Endothelial cell of umbilical vein (primary cell): ENCODE results near the gene TRIML1. TPM values are rescaled to one million over a fixed set of nuclear protein-coding genes. Genes with fewer than 3 reads are reported as not detected.
"Not testable (repeated sequence)": the region's sequence is repeated elsewhere in the genome, so short reads cannot be mapped to it uniquely, and the experiment has no call there.

ENCODE experiments used
- BruUV-seq: library from RNA; stranded (reverse); fragments of 400-500 nt; replicated peaks from 2 replicates; lab custom pipeline; 2021; lab: Mats Ljungman, UMichigan
- CTCF ChIA-PET: fragments of 300-600, 350-600 bp; sonication (Branson Sonifier 250); formaldehyde crosslinking; loops from one replicate; lab custom pipeline; 2021; ENCODE audit warnings: antibody characterized with exemption, inconsistent platforms; lab: Charles Lee
- POLR2A ChIA-PET: fragments of 300-600, 350-600 bp; sonication (Branson Sonifier 250); formaldehyde crosslinking; loops from one replicate; lab custom pipeline; 2021; ENCODE audit warnings: antibody characterized with exemption, inconsistent platforms; lab: Charles Lee
- DNase-seq: peaks from one replicate; pipeline ENCODE4 v3.0.0-alpha.2; 2011; ENCODE audit warnings: low read depth, low spot score
- FAIRE-seq: peaks from 2 replicates; lab custom pipeline; 2011; peaks lifted over from hg19 to GRCh38; lab: Jason Lieb, UNC
- H2AFZ ChIP-seq: 2 replicates; pipeline ENCODE4 v1.6.0; 2012; ENCODE audit warnings: low read depth, low read length, control low read depth, inconsistent platforms
- H3K27ac ChIP-seq: 2 replicates; pipeline ENCODE4 v1.5.1; 2011; ENCODE audit warnings: low read depth, mild to moderate bottlenecking, control low read depth, low read length, moderate library complexity; ENCODE audit not compliant: insufficient read depth
- H3K27me3 ChIP-seq, 2 experiments: 2 replicates each; pipeline versions ENCODE4 v1.6.0 to v1.6.1; 2011; ENCODE audit warnings: low read length in 2 of 2, mixed read lengths in 1 of 2; ENCODE audit not compliant: control insufficient read depth in 2 of 2, insufficient read depth in 2 of 2
- H3K36me3 ChIP-seq, 2 experiments: 2 replicates in 1 of 2; 3 replicates in 1 of 2; pipeline ENCODE4 v1.5.1; 2011; ENCODE audit warnings: low read length in 2 of 2, mild to moderate bottlenecking in 1 of 2, moderate library complexity in 1 of 2; ENCODE audit not compliant: control insufficient read depth in 2 of 2, insufficient read depth in 2 of 2; ENCODE audit errors: extremely low read depth in 1 of 2
- H3K4me1 ChIP-seq: 3 replicates; pipeline ENCODE4 v1.5.1; 2011; ENCODE audit warnings: mild to moderate bottlenecking, low read length; ENCODE audit not compliant: control insufficient read depth, insufficient read depth; ENCODE audit errors: extremely low read depth
- H3K4me2 ChIP-seq: 2 replicates; pipeline ENCODE4 v1.6.1; 2011; ENCODE audit warnings: low read length, control low read depth, mixed read lengths; ENCODE audit not compliant: insufficient read depth
- H3K4me3 ChIP-seq, 3 experiments: fragments of 200-600 bp in 1 of 3; sonication (generic), shearing (Covaris generic) in 1 of 3; replicated peaks in 1 of 3; 2 replicates each; pipeline ENCODE4 v1.5.1; 2011 to 2016; ENCODE audit warnings: control low read depth in 3 of 3, low read length in 3 of 3, mild to moderate bottlenecking in 2 of 3, inconsistent platforms in 1 of 3, low read depth in 1 of 3, moderate library complexity in 1 of 3; ENCODE audit not compliant: insufficient read depth in 1 of 3
- H3K79me2 ChIP-seq: 2 replicates; pipeline ENCODE4 v1.6.0; 2012; ENCODE audit warnings: low read length, inconsistent platforms; ENCODE audit not compliant: control insufficient read depth, insufficient read depth
- H3K9ac ChIP-seq: replicated peaks from 2 replicates; pipeline ENCODE3; 2011; ENCODE audit warnings: low read length, control low read depth; ENCODE audit not compliant: insufficient read depth; ENCODE audit errors: extremely low read depth
- H3K9me1 ChIP-seq: replicated peaks from 3 replicates; pipeline ENCODE4 v1.6.0; 2011; ENCODE audit warnings: mild to moderate bottlenecking, low read length; ENCODE audit not compliant: control insufficient read depth, insufficient read depth; ENCODE audit errors: extremely low read depth
- H3K9me3 ChIP-seq: replicated peaks from 2 replicates; pipeline ENCODE4 v1.5.1; 2012; ENCODE audit warnings: low read length, inconsistent platforms; ENCODE audit not compliant: control insufficient read depth, insufficient read depth
- H4K20me1 ChIP-seq: replicated peaks from 2 replicates; pipeline ENCODE3; 2011; ENCODE audit warnings: mild to moderate bottlenecking, low read length; ENCODE audit not compliant: control insufficient read depth, insufficient read depth; ENCODE audit errors: extremely low read depth
- CTCF ChIP-seq, 2 donors: IDR thresholded peaks; 1 replicate in 1 of 2; 2 replicates in 1 of 2; pipeline ENCODE4 v1.5.1; 2011; ENCODE audit warnings: low read length in 2 of 2, mild to moderate bottlenecking in 2 of 2, moderate library complexity in 2 of 2, control low read depth in 1 of 2, inconsistent platforms in 1 of 2, low read depth in 1 of 2; ENCODE audit not compliant: insufficient read depth in 1 of 2; ENCODE audit errors: extremely low read depth in 1 of 2
- EZH2 ChIP-seq: IDR thresholded peaks from 2 replicates; pipeline ENCODE4 v1.6.1; 2012; ENCODE audit warnings: borderline replicate concordance, low read depth, mild to moderate bottlenecking, moderate library complexity, low read length, inconsistent platforms; ENCODE audit not compliant: severe bottlenecking
- FOS ChIP-seq: IDR thresholded peaks from 2 replicates; pipeline ENCODE4 v1.6.1; 2011; ENCODE audit warnings: mild to moderate bottlenecking, low read length, moderate library complexity, borderline replicate concordance; ENCODE audit not compliant: insufficient read depth
- GATA2 ChIP-seq: IDR thresholded peaks from 2 replicates; pipeline ENCODE4 v1.7.0; 2011; ENCODE audit warnings: low read depth, mild to moderate bottlenecking, moderate library complexity, mixed read lengths, low read length; ENCODE audit not compliant: insufficient read length, insufficient read depth
- JUN ChIP-seq: IDR thresholded peaks from 2 replicates; pipeline ENCODE4 v1.6.1; 2011; ENCODE audit warnings: borderline replicate concordance, low read depth; ENCODE audit not compliant: insufficient read length, insufficient read depth
- MYC ChIP-seq: IDR thresholded peaks from one replicate; pipeline ENCODE4 v1.6.1; 2011; ENCODE audit warnings: mild to moderate bottlenecking, low read depth, low read length
- POLR2A ChIP-seq: IDR thresholded peaks from 2 replicates; pipeline ENCODE4 v1.6.1; 2012; ENCODE audit warnings: low read depth, mild to moderate bottlenecking, control low read depth, low read length
- POLR2AphosphoS5 ChIP-seq: IDR thresholded peaks from 2 replicates; pipeline ENCODE4 v1.6.1; 2012; ENCODE audit warnings: low read depth, mild to moderate bottlenecking, control low read depth, low read length, moderate library complexity; ENCODE audit not compliant: insufficient read depth
- dilution Hi-C: fragments of 300-500 bp; cut with MboI; formaldehyde crosslinking; loops from one replicate; pipeline ENCODE4 v1.15.0; 2019; ENCODE audit warnings: low sequenced_read_pairs; ENCODE audit not compliant: extremely low pct_ligation_motif_present
- intact Hi-C: fragments of 100-400 bp; cut with micrococcal nuclease; formaldehyde crosslinking; loops from one replicate; pipeline ENCODE4 v1.10.0; 2022
- polyA plus RNA-seq, 4 experiments: library from polyadenylated mRNA; depleted of rRNA in 3 of 4; stranded (reverse) in 3 of 4; unstranded in 1 of 4; fragments of >200 nt; gene quantifications; 2 replicates each; pipeline versions ENCODE4 v1.2.1 to v1.2.3, GENCODE V29; 2011 to 2012; ENCODE audit warnings: missing spikeins in 1 of 4
- total RNA-seq: library from RNA; stranded (reverse); gene quantifications from 2 replicates; pipeline ENCODE4 v1.2.3, GENCODE V29; 2021
- TF ChIP-seq, protein P1 (sequence below): IDR thresholded peaks from 2 replicates; pipeline ENCODE4 v1.6.1; 2011; ENCODE audit not compliant: insufficient read depth, insufficient read length

TRIML1 gene
- total and polyA plus RNA-seq, 2 donors (not counting 3 experiments of a cell fraction or from before 2014, with no cell fraction given): not detected

DNA sequence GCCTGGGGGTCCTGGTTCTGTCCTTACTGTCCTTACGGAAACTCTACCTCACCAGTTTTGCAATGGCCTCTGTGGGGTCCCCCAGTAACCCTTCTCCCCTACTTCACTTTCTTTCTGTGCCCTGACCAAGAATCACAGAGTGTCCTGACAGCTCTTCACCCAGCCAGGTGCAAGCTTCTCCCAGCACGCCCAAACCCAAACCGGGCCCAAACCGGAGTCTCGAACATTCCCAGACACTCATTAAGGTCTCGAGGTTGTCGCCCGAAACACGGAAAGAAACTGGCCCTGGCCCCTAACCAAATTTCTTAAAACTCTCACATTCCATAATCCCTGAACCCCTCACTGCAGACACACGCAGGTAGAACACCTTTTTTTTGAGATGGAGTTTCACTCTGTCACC lies 19.1 kb downstream of the TRIML1 start:
- no peaks in the 10 kb centered on the region for H3K4me1 ChIP-seq
- intact Hi-C loops (no loop called here), dilution Hi-C loops (no loop called here)
- DNase-seq (no peak), FAIRE-seq (no peak)
- H3K4me3 ChIP-seq: no peak overlapping the region
- H3K9me1 ChIP-seq: no peaks in the 10 kb centered on the region
- ChIA-PET POLR2A (no interaction called here), CTCF (no interaction called here)
- H3K9ac ChIP-seq: no peak overlapping the region
- no TSS peak for BruUV-seq
- TF ChIP-seq, protein P1, sequence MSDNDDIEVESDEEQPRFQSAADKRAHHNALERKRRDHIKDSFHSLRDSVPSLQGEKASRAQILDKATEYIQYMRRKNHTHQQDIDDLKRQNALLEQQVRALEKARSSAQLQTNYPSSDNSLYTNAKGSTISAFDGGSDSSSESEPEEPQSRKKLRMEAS: no peak
- TF ChIP-seq GATA2 (no peak), CTCF (IDR thresholded peaks at IDR 0.05; ENCODE audit: extremely low read depth in 1 of 2, insufficient read depth in 1 of 2, low read depth in 1 of 2, low read length in 2 of 2) (no peak), POLR2AphosphoS5 (no peak), EZH2 (no peak), JUN (no peak), POLR2A (no peak), FOS (no peak), MYC (no peak)
- H2AFZ ChIP-seq: no peak overlapping the region
- peaks cover 12% of the 10 kb centered on the region for H3K9me3 ChIP-seq
- H3K4me2 ChIP-seq: no peak overlapping the region
- H3K36me3 ChIP-seq: no peaks in the 10 kb centered on the region
- no peaks in the 10 kb centered on the region for H4K20me1 ChIP-seq
- H3K27ac ChIP-seq: no peak overlapping the region
- H3K27me3 ChIP-seq: no peaks in the 10 kb centered on the region
- no peaks in the 10 kb centered on the region for H3K79me2 ChIP-seq

DNA sequence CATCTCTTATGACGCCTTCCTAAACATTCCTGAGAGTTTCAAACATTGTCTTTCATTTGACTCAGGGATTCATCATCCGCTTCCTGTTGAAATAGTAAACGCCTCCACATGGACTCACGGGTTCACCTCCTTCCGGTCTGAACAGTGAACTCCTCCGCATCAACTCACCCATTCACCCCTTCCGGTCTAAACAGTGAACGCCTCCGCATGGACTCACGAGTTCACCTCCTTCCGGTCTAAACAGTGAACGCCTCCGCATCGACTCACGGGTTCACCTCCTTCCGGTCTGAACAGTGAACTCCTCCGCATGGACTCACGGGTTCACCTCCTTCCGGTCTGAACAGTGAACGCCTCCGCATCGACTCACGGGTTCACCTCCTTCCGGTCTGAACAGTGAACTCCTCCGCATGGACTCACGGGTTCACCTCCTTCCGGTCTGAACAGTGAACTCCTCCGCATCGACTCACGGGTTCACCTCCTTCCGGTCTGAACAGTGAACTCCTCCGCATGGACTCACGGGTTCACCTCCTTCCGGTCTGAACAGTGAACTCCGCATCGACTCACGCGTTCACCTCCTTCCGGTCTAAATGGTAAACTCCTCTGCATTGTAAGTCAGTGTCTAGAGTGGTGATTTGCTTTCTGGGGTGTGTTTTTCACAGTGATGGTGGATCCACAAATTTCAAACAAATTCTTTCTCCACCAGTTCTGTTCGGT lies 20.4 kb downstream of the TRIML1 start:
- H3K36me3 ChIP-seq, DNase-seq, FAIRE-seq, dilution Hi-C loops, H3K27me3 ChIP-seq, H3K27ac ChIP-seq, H3K4me3 ChIP-seq, CTCF ChIA-PET, POLR2A ChIA-PET, BruUV-seq, H4K20me1 ChIP-seq, H3K4me1 ChIP-seq, H3K79me2 ChIP-seq, H3K9me1 ChIP-seq, H3K9ac ChIP-seq, H2AFZ ChIP-seq, H3K4me2 ChIP-seq, intact Hi-C loops: not testable (repeated sequence)
- H3K9me3 ChIP-seq: peaks cover 12% of the 10 kb centered on the region
